OCI-LY1 (cell line): ENCODE measurements around the gene FAM219B.
A peak's percentile ranks its signal among the peaks of the same experiment; 100 is the strongest.

Experiments
- H2AFZ ChIP-seq: fragments of 200-600 bp; sonication (generic), shearing (Covaris generic); 2 replicates; pipeline ENCODE4 v1.6.0; 2014; ENCODE audit warnings: antibody characterized with exemption, mild to moderate bottlenecking, low read length
- H3F3A ChIP-seq: fragments of 200-600 bp; sonication (generic), shearing (Covaris generic); 2 replicates; pipeline ENCODE4 v1.6.0; 2014; ENCODE audit warnings: mild to moderate bottlenecking, antibody characterized with exemption, low read length, moderate library complexity; ENCODE audit not compliant: insufficient read depth
- H3K27ac ChIP-seq: fragments of 200-600 bp; sonication (generic); 2 replicates; pipeline ENCODE4 v1.5.1; 2014; ENCODE audit warnings: low read length, mixed run types, mild to moderate bottlenecking, low read depth; ENCODE audit not compliant: poor library complexity, severe bottlenecking
- H3K27me3 ChIP-seq: fragments of 200-600 bp; sonication (generic); 2 replicates; pipeline ENCODE4 v1.6.0; 2014; ENCODE audit warnings: antibody characterized with exemption, mild to moderate bottlenecking, low read length, moderate library complexity; ENCODE audit not compliant: insufficient read depth
- H3K36me3 ChIP-seq: fragments of 200-600 bp; sonication (generic); 2 replicates; pipeline ENCODE4 v1.6.1; 2014; ENCODE audit warnings: mild to moderate bottlenecking, antibody characterized with exemption, low read length, moderate library complexity, mixed read lengths; ENCODE audit not compliant: insufficient read depth
- H3K4me1 ChIP-seq: fragments of 200-600 bp; sonication (generic); 2 replicates; pipeline ENCODE4 v1.5.1; 2014; ENCODE audit warnings: mild to moderate bottlenecking, low read length, moderate library complexity; ENCODE audit not compliant: insufficient read depth, severe bottlenecking
- H3K4me2 ChIP-seq: fragments of 200-600 bp; sonication (generic), shearing (Covaris generic); 2 replicates; pipeline ENCODE4 v1.6.1; 2014; ENCODE audit warnings: low read length
- H3K4me3 ChIP-seq: fragments of 200-600 bp; sonication (generic); 2 replicates; pipeline ENCODE4 v1.5.1; 2014; ENCODE audit warnings: low read length, low read depth, mild to moderate bottlenecking, mixed read lengths; ENCODE audit not compliant: poor library complexity, severe bottlenecking
- H3K79me2 ChIP-seq: fragments of 200-600 bp; shearing (Covaris generic); 2 replicates; pipeline ENCODE4 v1.6.1; 2016; ENCODE audit warnings: mixed run types, low read length, mixed read lengths; ENCODE audit not compliant: insufficient read depth
- H3K9ac ChIP-seq: fragments of 200-600 bp; sonication (generic), shearing (Covaris generic); 2 replicates; pipeline ENCODE4 v1.6.1; 2014; ENCODE audit warnings: mild to moderate bottlenecking, low read length, mixed read lengths
- H3K9me2 ChIP-seq: fragments of 200-600 bp; sonication (generic), shearing (Covaris generic); 2 replicates; pipeline ENCODE4 v1.6.1; 2014; ENCODE audit warnings: low read depth, mild to moderate bottlenecking, low read length, mixed read lengths
- H3K9me3 ChIP-seq: fragments of 200-600 bp; shearing (Covaris generic); 2 replicates; pipeline ENCODE4 v1.6.1; 2014; ENCODE audit warnings: low read length, mixed read lengths
- H4K20me1 ChIP-seq: fragments of 200-600 bp; sonication (generic), shearing (Covaris generic); 2 replicates; pipeline ENCODE4 v1.6.0; 2016; ENCODE audit warnings: mild to moderate bottlenecking, low read length; ENCODE audit not compliant: insufficient read depth
- CTCF ChIP-seq: fragments of 200-600 bp; sonication (generic), shearing (Covaris generic); IDR thresholded peaks from 2 replicates; pipeline ENCODE4 v1.5.1; 2017; ENCODE audit warnings: mild to moderate bottlenecking, antibody characterized with exemption, low read length, moderate library complexity, mixed read lengths
- EZH2 ChIP-seq: fragments of 200-600 bp; sonication (generic), shearing (Covaris generic); IDR thresholded peaks from 2 replicates; pipeline ENCODE4 v1.8.0; 2017; ENCODE audit warnings: borderline replicate concordance, mixed run types, mild to moderate bottlenecking, antibody characterized with exemption, low read length, moderate library complexity, mixed read lengths

Gene FAM219B

GRCh38 chr15:74901612-74902063 is 5.0 kb downstream of the FAM219B start:
- Histone ChIP-seq H2AFZ (no peak overlapping the region), H3F3A (no peaks in the 10 kb centered on the region; the same call in 1 of the 2 replicates), H3K9ac (no peak overlapping the region), H3K27ac (peak overlapping the region; percentile 73), H3K4me1 (peaks cover 29% of the 10 kb centered on the region), H3K4me3 (no peak overlapping the region), H3K36me3 (peaks cover 76% of the 10 kb centered on the region), H3K27me3 (no peaks in the 10 kb centered on the region), H3K9me3 (no peaks in the 10 kb centered on the region), H3K9me2 (no peaks in the 10 kb centered on the region), H3K79me2 (peaks cover 7% of the 10 kb centered on the region; the same call in 1 of the 2 replicates), H3K4me2 (no peak overlapping the region), H4K20me1 (no peaks in the 10 kb centered on the region)
- TF ChIP-seq EZH2 (no peak), CTCF (peak; percentile 92)

GRCh38 chr15:74897300-74897701 is 9.3 kb downstream of the FAM219B start:
- Histone ChIP-seq H3K4me3 (no peak overlapping the region), H3K79me2 (no peaks in the 10 kb centered on the region), H3K9me2 (no peaks in the 10 kb centered on the region), H3K4me1 (peaks cover 3% of the 10 kb centered on the region), H3K27ac (no peak overlapping the region), H3K27me3 (no peaks in the 10 kb centered on the region), H3K4me2 (no peak overlapping the region), H3F3A (no peaks in the 10 kb centered on the region; the same call in 1 of the 2 replicates), H3K36me3 (peaks cover 76% of the 10 kb centered on the region), H3K9me3 (no peaks in the 10 kb centered on the region), H3K9ac (no peak overlapping the region), H4K20me1 (no peaks in the 10 kb centered on the region), H2AFZ (no peak overlapping the region)
- TF ChIP-seq CTCF (no peak), EZH2 (no peak)

GRCh38 chr15:74896316-74896715 is 10.3 kb downstream of the FAM219B start:
- Histone ChIP-seq H2AFZ (no peak overlapping the region), H3K27ac (no peak overlapping the region), H4K20me1 (no peaks in the 10 kb centered on the region), H3K4me1 (peaks cover 3% of the 10 kb centered on the region), H3K4me3 (no peak overlapping the region), H3K9ac (no peak overlapping the region), H3K9me3 (no peaks in the 10 kb centered on the region), H3K27me3 (no peaks in the 10 kb centered on the region), H3K9me2 (no peaks in the 10 kb centered on the region), H3K79me2 (no peaks in the 10 kb centered on the region), H3F3A (no peaks in the 10 kb centered on the region), H3K4me2 (no peak overlapping the region), H3K36me3 (peaks cover 75% of the 10 kb centered on the region)
- TF ChIP-seq EZH2 (no peak), CTCF (no peak)
